ENCODE measurements around the gene GBP3. TPM values are rescaled to one million over a fixed set of nuclear protein-coding genes. Genes with fewer than 3 reads are reported as not detected.
"Not testable (repeated sequence)": the region's sequence is repeated elsewhere in the genome, so short reads cannot be mapped to it uniquely, and the experiment has no call there.

The GBP3 gene
- total and polyA plus RNA-seq, 8 donors = 3.6 to 57.7 (median 17.1) TPM

- H3K27ac ChIP-seq = no peak overlapping the region
- intact Hi-C loops (cut with DNase I; ENCODE audit: low total_unique reads) = no loop called here
- no peak for DNase-seq
Measured at GRCh38 chr1:89047734-89048133, 25.1 kb upstream of the GBP3 start.

GRCh38 chr1:89046318-89047183, 23.9 kb upstream of the GBP3 start:
- H3K4me3 ChIP-seq; DNase-seq; H3K27me3 ChIP-seq; H3K4me1 ChIP-seq; intact Hi-C loops (cut with DNase I; ENCODE audit: low total_unique reads); H3K27ac ChIP-seq: not testable (repeated sequence)
- H3K9me3 ChIP-seq = peaks cover 0 to 16% (median 0%) of the 10 kb centered on the region in 4 donors
- 72 to 83% (median 78%) methylated on average over 6 of the region's 6 CpGs for WGBS, 5 donors
- H3K36me3 ChIP-seq = peaks cover 0 to 29% (median 28%) of the 10 kb centered on the region in 4 donors

More at GRCh38 chr1:89047734-89048133, 25.1 kb upstream of the GBP3 start:
- Histone ChIP-seq H3K4me1 (no peaks in the 10 kb centered on the region), H3K27me3 (no peaks in the 10 kb centered on the region), H3K4me3 (no peak overlapping the region), H3K9me3 (peaks cover 0 to 13% (median 0%) of the 10 kb centered on the region in 4 donors), H3K36me3 (peaks cover 3 to 39% (median 36%) of the 10 kb centered on the region in 4 donors)
- WGBS, 5 donors = 61 to 88% (median 76%) methylated on average over 3 of the region's 3 CpGs
- TF ChIP-seq POLR2AphosphoS5 (IDR thresholded peaks at IDR 0.05) (no peak), POLR2A (IDR thresholded peaks at IDR 0.05) (no peak), EP300 (IDR thresholded peaks at IDR 0.05) (no peak), CTCF (IDR thresholded peaks at IDR 0.05) (no peak)

GRCh38 chr1:89044970-89045721, 22.5 kb upstream of the GBP3 start:
- peaks cover 0 to 15% (median 14%) of the 10 kb centered on the region in 4 donors for H3K36me3 ChIP-seq
- intact Hi-C loops (cut with DNase I; ENCODE audit: low total_unique reads) = no loop called here
- H3K27me3 ChIP-seq = no peaks in the 10 kb centered on the region
- no peak for TF ChIP-seq POLR2AphosphoS5 (IDR thresholded peaks at IDR 0.05)
- H3K4me3 ChIP-seq = no peak overlapping the region
- H3K27ac ChIP-seq = no peak overlapping the region
- H3K9me3 ChIP-seq = peaks cover 0 to 16% (median 0%) of the 10 kb centered on the region in 4 donors
- 57 to 62% (median 58%) methylated on average over 2 of the region's 2 CpGs for WGBS, 5 donors
- H3K4me1 ChIP-seq = no peaks in the 10 kb centered on the region
- peak in 1 of 2 donors; percentile 38 for DNase-seq

GRCh38 chr1:89043940-89044339, 21.3 kb upstream of the GBP3 start:
- Histone ChIP-seq H3K27me3 (no peaks in the 10 kb centered on the region), H3K4me3 (no peak overlapping the region), H3K4me1 (no peaks in the 10 kb centered on the region), H3K9me3 (peaks cover 0 to 16% (median 0%) of the 10 kb centered on the region in 4 donors), H3K36me3 (peaks cover 0 to 7% (median 6%) of the 10 kb centered on the region in 4 donors), H3K27ac (no peak overlapping the region)
- 78 to 86% (median 81%) methylated on average over 3 to 5 of the region's 5 CpGs for WGBS, 5 donors
- DNase-seq = no peak
- intact Hi-C loops (cut with DNase I; ENCODE audit: low total_unique reads) = no loop called here
- no peak for TF ChIP-seq EP300 (IDR thresholded peaks at IDR 0.05)
- no peak for TF ChIP-seq POLR2A (IDR thresholded peaks at IDR 0.05)
- no peak for TF ChIP-seq CTCF (IDR thresholded peaks at IDR 0.05)
- TF ChIP-seq POLR2AphosphoS5 (IDR thresholded peaks at IDR 0.05) = no peak

- H3K9me3 ChIP-seq = peaks cover 0 to 16% (median 0%) of the 10 kb centered on the region in 4 donors
- DNase-seq = no peak
- no peaks in the 10 kb centered on the region for H3K36me3 ChIP-seq
- 92 to 100% (median 96%) methylated on average over 5 to 7 of the region's 7 CpGs for WGBS, 5 donors
- H3K4me3 ChIP-seq = no peak overlapping the region
- no peaks in the 10 kb centered on the region for H3K4me1 ChIP-seq
- intact Hi-C loops (cut with DNase I; ENCODE audit: low total_unique reads) = no loop called here
- no peaks in the 10 kb centered on the region for H3K27me3 ChIP-seq
- H3K27ac ChIP-seq = no peak overlapping the region
- TF ChIP-seq CTCF (IDR thresholded peaks at IDR 0.05) (no peak), EP300 (IDR thresholded peaks at IDR 0.05) (no peak), POLR2A (IDR thresholded peaks at IDR 0.05) (no peak), POLR2AphosphoS5 (IDR thresholded peaks at IDR 0.05) (no peak)
Measured at GRCh38 chr1:89042491-89042890, 19.8 kb upstream of the GBP3 start.

All from stomach (tissue), 9 donors.